ENCODE data around the gene CCL4L2.
"Not testable (repeated sequence)": the region's sequence is repeated elsewhere in the genome, so short reads cannot be mapped to it uniquely, and the experiment has no call there.

CCL4L2 gene

GRCh38 chr17:36195434-36196130 is 15.3 kb upstream of the CCL4L2 start:
- DNase-seq (ENCODE audit: low read depth in 2 of 2), result no peak

- no peak for DNase-seq (ENCODE audit: low read depth in 2 of 2)
Measured at GRCh38 chr17:36196131-36196486, 14.8 kb upstream of the CCL4L2 start.

- DNase-seq (ENCODE audit: low read depth in 2 of 2), result no peak
Measured at GRCh38 chr17:36197387-36197703, 13.5 kb upstream of the CCL4L2 start.

GRCh38 chr17:36198831-36199465 is 11.9 kb upstream of the CCL4L2 start:
- DNase-seq (ENCODE audit: low read depth in 2 of 2), result no peak

GRCh38 chr17:36201102-36201501 is 9.8 kb upstream of the CCL4L2 start:
- not testable (repeated sequence) for DNase-seq (ENCODE audit: low read depth in 2 of 2)

- DNase-seq (ENCODE audit: low read depth in 2 of 2), result not testable (repeated sequence)
Measured at GRCh38 chr17:36201506-36201905, 9.4 kb upstream of the CCL4L2 start.

- no peak for DNase-seq (ENCODE audit: low read depth in 2 of 2)
Measured at GRCh38 chr17:36203335-36203734, 7.5 kb upstream of the CCL4L2 start.

- DNase-seq (ENCODE audit: low read depth in 2 of 2), result no peak
Measured at GRCh38 chr17:36204724-36205500, 6.0 kb upstream of the CCL4L2 start.

- DNase-seq (ENCODE audit: low read depth in 2 of 2), result no peak
Measured at GRCh38 chr17:36205637-36206485, 5.0 kb upstream of the CCL4L2 start.

- DNase-seq (ENCODE audit: low read depth in 2 of 2), result not testable (repeated sequence)
Measured at GRCh38 chr17:36206486-36206821, 4.4 kb upstream of the CCL4L2 start.

GRCh38 chr17:36207383-36207782 is 3.5 kb upstream of the CCL4L2 start:
- DNase-seq (ENCODE audit: low read depth in 2 of 2), result not testable (repeated sequence)

GRCh38 chr17:36209575-36209974 is 1.3 kb upstream of the CCL4L2 start:
- no peak for DNase-seq (ENCODE audit: low read depth in 2 of 2)

GRCh38 chr17:36211484-36212271 is 815 bp downstream of the CCL4L2 start:
- not testable (repeated sequence) for DNase-seq (ENCODE audit: low read depth in 2 of 2)

- no peak for DNase-seq (ENCODE audit: low read depth in 2 of 2)
Measured at GRCh38 chr17:36212272-36212605, 1.4 kb downstream of the CCL4L2 start.

- no peak for DNase-seq (ENCODE audit: low read depth in 2 of 2)
Measured at GRCh38 chr17:36212966-36213365, 2.1 kb downstream of the CCL4L2 start.

GRCh38 chr17:36213695-36214094 is 2.8 kb downstream of the CCL4L2 start:
- no peak for DNase-seq (ENCODE audit: low read depth in 2 of 2)

GRCh38 chr17:36214918-36215317 is 4.1 kb downstream of the CCL4L2 start:
- DNase-seq (ENCODE audit: low read depth in 2 of 2), result no peak

- DNase-seq (ENCODE audit: low read depth in 2 of 2), result not testable (repeated sequence)
Measured at GRCh38 chr17:36215406-36216308, 4.8 kb downstream of the CCL4L2 start.

- not testable (repeated sequence) for DNase-seq (ENCODE audit: low read depth in 2 of 2)
Measured at GRCh38 chr17:36219556-36219955, 8.7 kb downstream of the CCL4L2 start.
